Right lobe of liver (tissue), 6 donors: ENCODE measurements around the gene GOLGA6A. TPM values are rescaled to one million over a fixed set of nuclear protein-coding genes. Genes with fewer than 3 reads are reported as not detected.
"Not testable (repeated sequence)": the region's sequence is repeated elsewhere in the genome, so short reads cannot be mapped to it uniquely, and the experiment has no call there.

Experiments
- ATAC-seq, 4 donors: fragments of 200-7000 bp; cut with Tn5 transposase; one replicate each; pipeline ENCODE4 v1.9.1; 2020; ENCODE audit warnings: mild to moderate bottlenecking in 4 of 4, moderate library complexity in 4 of 4
- DNase-seq, 3 donors: peaks; one replicate each; pipeline ENCODE4 v3.0.0-alpha.2; 2020
- H3K27ac ChIP-seq, 3 donors: fragments of 200-600 bp; one replicate each; pipeline ENCODE4 v1.8.0; 2022
- H3K27me3 ChIP-seq, 2 donors: fragments of 200-600 bp; one replicate each; pipeline ENCODE4 v1.8.0; 2022
- H3K36me3 ChIP-seq, 4 donors: fragments of 200-600 bp; sonication (generic) in 1 of 4; one replicate each; pipeline versions ENCODE4 v1.5.1 to v1.8.0; 2017 to 2022; ENCODE audit warnings: control low read depth in 1 of 4
- H3K4me1 ChIP-seq, 4 donors: fragments of 200-600 bp; sonication (generic) in 1 of 4; one replicate each; pipeline versions ENCODE4 v1.5.1 to v1.8.0; 2017 to 2022; ENCODE audit warnings: control low read depth in 1 of 4
- H3K4me3 ChIP-seq, 3 donors: fragments of 200-600 bp; one replicate each; pipeline ENCODE4 v1.8.0; 2022
- H3K9me3 ChIP-seq, 4 donors: fragments of 200-600 bp; sonication (generic) in 1 of 4; one replicate each; pipeline versions ENCODE4 v1.5.1 to v1.8.0; 2017 to 2022; ENCODE audit warnings: control low read depth in 1 of 4
- WGBS: methylation state at CpG from one replicate; pipeline ENCODE4 v1.1.6; 2018; ENCODE audit warnings: low coverage, low lambda C conversion rate; ENCODE audit not compliant: insufficient coverage; ENCODE audit errors: missing lambda C conversion rate; 5-methylcytosine and 5-hydroxymethylcytosine counted together
- intact Hi-C, 2 donors: fragments of 100-400 bp; cut with DNase I; formaldehyde crosslinking; loops; one replicate each; pipeline versions ENCODE4 v1.11.2 to v1.14.1; 2022
- total RNA-seq, 6 experiments: library from RNA; depleted of rRNA in 2 of 6; stranded (reverse); fragments of >200 nt in 2 of 6; fragmentation: NEBNext Ultra II Directional in 3 of 6; extraction: Animal tissue kit (Norgen Biotek cat#: 25700) in 3 of 6; gene quantifications; one replicate each; pipeline versions ENCODE4 v1.1.0 to v1.2.4, GENCODE V29; 2016 to 2023
- TF ChIP-seq, protein P1 (sequence below), 4 donors: fragments of 200-600 bp in 3 of 4; fragments of 450-650 bp in 1 of 4; IDR thresholded peaks; one replicate each; pipeline versions ENCODE4 v1.5.1 to v1.8.0; 2016 to 2022; ENCODE audit warnings: antibody characterized with exemption in 4 of 4, mild to moderate bottlenecking in 2 of 4
- donor health status: DM: no; HTN: yes; CAD: no.
- donor health status: DM: no; HTN: no; CAD: no.
- donor health status: DM: no; HTN: no; CAD: no.
- donor health status: DM: no; HTN: yes; CAD: no.
- donor health status: DM: no; HTN: yes; CAD: no.

Gene GOLGA6A
- total RNA-seq, 6 experiments from 2014 or later: 0.35 to 1.6 (median 0.72) TPM

DNA sequence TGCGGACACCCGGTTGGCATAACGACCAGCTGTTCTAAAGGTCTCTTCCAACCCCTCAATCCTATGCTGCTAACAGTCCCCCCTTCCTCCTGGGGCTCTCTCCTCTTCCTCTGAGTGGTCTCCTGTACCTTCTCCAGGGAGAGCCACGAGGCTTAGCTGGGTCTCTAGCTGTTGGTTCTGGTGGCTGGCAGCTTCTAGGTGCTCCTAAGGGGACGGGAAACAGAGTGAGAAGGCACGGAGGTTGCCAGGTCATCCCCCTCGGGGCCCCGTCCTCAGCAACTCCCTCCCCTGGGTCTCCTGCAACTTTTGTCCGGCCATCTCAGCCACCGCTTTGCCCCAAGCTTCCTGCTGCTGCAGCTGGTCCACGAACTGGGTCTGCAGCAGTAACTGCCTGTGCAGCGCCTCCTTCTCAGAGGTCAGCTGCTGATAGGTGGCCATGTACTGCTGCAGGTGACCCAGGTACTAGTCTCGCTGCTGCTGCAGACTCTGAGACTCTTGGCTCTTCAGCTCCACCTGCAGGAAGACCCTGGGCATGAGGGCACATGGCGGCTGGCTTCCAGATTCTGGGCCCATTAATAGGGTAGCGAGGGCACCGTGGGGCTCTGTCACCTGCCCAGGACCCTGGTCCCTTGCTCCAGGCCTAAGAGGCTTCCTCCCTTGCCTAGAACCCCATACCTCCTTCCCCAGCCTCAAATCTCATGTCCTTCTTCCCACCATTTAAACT lies 9.6 kb downstream of the GOLGA6A start:
- ATAC-seq, H3K4me1 ChIP-seq, H3K9me3 ChIP-seq, H3K36me3 ChIP-seq, H3K27ac ChIP-seq, intact Hi-C loops, H3K4me3 ChIP-seq, H3K27me3 ChIP-seq: not testable (repeated sequence)
- TF ChIP-seq, protein P1, sequence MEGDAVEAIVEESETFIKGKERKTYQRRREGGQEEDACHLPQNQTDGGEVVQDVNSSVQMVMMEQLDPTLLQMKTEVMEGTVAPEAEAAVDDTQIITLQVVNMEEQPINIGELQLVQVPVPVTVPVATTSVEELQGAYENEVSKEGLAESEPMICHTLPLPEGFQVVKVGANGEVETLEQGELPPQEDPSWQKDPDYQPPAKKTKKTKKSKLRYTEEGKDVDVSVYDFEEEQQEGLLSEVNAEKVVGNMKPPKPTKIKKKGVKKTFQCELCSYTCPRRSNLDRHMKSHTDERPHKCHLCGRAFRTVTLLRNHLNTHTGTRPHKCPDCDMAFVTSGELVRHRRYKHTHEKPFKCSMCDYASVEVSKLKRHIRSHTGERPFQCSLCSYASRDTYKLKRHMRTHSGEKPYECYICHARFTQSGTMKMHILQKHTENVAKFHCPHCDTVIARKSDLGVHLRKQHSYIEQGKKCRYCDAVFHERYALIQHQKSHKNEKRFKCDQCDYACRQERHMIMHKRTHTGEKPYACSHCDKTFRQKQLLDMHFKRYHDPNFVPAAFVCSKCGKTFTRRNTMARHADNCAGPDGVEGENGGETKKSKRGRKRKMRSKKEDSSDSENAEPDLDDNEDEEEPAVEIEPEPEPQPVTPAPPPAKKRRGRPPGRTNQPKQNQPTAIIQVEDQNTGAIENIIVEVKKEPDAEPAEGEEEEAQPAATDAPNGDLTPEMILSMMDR (IDR thresholded peaks at IDR 0.05): peak in 3 of 4 donors; percentile 14 to 42 (median 40)
- 53% methylated on average over 6 of the region's 16 CpGs for WGBS
- peak in 2 of 3 donors; percentile 38 to 64 for DNase-seq

DNA sequence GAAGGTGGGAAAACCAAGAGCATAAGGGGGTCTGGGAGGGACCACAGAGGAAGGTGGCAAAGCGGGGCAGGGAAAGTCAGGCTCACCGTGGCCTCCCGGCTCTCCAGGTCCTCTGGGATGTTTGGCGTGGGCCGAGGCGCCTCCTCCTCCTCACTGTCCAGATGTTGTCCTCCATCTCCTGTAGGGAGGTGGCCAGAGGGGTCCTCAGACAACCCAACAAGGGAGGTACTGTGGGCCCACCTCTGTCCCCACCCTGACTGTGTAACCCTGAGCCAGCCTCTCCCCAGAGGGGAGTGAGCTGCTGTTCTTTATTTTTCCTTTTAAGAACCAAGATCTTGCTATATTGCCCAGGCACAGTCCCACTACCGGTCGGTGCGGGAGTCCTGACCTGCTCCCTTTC lies 10.2 kb downstream of the GOLGA6A start:
- not testable (repeated sequence) for DNase-seq

DNA sequence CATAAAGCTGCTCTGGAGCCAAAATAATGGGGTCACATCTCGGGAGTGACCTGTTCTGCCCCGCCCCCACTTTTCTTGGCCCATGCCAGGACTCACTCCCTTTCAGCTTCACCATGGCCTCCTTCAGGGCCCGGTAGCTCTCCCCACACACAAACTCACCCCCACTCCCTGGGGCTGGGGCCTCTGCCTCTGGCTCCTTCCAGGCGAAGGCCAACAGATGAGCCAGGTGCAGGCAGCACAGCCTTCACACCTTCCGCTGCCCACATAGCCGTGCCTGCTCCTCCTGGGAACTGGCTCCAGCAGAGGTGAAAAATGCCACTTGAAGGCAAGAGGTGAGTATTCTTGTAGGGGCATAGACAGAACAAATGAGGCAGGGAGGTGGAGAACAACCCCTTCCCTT lies 10.7 kb downstream of the GOLGA6A start:
- intact Hi-C loops, H3K36me3 ChIP-seq, H3K4me1 ChIP-seq, H3K4me3 ChIP-seq, ATAC-seq, H3K27me3 ChIP-seq, H3K27ac ChIP-seq, H3K9me3 ChIP-seq, DNase-seq: not testable (repeated sequence)
- 94% methylated on average over 4 of the region's 6 CpGs for WGBS

More for the DNA sequence above, 10.2 kb downstream of the GOLGA6A start:
- H3K27ac ChIP-seq, H3K9me3 ChIP-seq, H3K27me3 ChIP-seq, ATAC-seq, intact Hi-C loops, H3K4me3 ChIP-seq, H3K4me1 ChIP-seq, H3K36me3 ChIP-seq: not testable (repeated sequence)
- WGBS: no CpG with 5 or more reads among the region's 9 CpGs

DNA sequence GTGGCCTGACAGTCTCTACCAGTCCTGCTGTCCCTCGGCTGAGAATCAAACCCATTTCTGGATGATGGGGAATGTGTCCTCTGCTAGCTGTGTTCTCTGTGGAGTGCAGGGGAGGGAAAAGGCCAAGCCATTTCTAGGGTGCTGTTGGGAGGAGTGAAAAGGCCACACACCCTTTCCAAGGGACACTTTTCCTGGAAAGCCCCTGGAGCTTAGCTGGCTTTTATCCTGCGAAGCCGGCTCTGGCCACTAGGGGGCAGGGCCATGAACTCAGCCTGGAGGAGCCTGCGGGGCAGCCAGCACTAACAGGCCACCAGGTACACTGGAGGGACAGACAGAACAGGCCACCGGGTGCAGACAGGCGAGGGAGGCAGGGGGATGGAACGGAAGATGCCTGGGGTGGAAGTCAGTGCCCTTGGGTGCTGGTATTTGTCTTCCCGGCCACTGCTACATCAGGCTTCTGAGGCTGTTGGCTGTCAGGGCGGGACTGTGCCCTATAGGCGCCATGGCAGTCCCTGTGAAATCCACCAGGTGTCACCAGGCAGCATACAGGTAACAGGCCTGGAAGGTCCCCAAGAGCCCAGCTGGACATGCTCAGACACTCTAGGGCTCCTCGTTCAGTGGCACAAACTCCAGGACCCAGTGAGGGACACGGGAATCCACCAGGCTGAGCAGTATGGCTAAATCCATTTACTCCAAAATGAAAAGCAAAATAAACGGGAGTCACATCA lies 16.5 kb downstream of the GOLGA6A start:
- H3K4me1 ChIP-seq, H3K4me3 ChIP-seq, intact Hi-C loops, H3K27ac ChIP-seq, H3K27me3 ChIP-seq, H3K9me3 ChIP-seq, H3K36me3 ChIP-seq: not testable (repeated sequence)
- ATAC-seq: peak; percentile 98 to 99 (median 99)
- TF ChIP-seq, protein P1 (IDR thresholded peaks at IDR 0.05): peak; percentile 30 to 58 (median 55)
- peak; percentile 56 to 74 (median 73) for DNase-seq
- WGBS: 21% methylated on average over 3 of the region's 13 CpGs

DNA sequence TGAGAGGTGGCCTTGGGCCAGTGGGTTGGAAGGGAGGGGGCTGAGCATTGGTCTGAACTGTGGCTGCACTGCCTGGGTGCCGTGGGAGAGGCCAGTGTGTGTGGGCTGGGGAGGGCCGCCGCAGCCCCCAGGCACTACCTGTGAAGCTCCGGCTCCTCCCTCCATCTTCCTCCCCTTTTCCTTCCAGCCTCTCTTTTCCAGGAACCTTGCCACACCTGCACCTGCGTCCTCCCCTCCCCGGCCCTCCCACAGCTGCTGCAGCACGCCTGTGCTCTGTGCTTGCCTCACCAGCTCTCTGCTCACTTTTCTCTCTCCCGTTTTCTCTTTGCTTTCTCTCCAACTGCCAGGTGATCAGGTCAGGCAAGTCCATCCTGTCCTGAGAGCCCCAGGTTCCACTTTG lies 17.5 kb downstream of the GOLGA6A start:
- H3K27ac ChIP-seq, H3K9me3 ChIP-seq, H3K27me3 ChIP-seq, H3K4me3 ChIP-seq, ATAC-seq, H3K36me3 ChIP-seq, H3K4me1 ChIP-seq, intact Hi-C loops: not testable (repeated sequence)
- 59% methylated on average over 4 of the region's 8 CpGs for WGBS
- peak in 1 of 3 donors; percentile 48 for DNase-seq

DNA sequence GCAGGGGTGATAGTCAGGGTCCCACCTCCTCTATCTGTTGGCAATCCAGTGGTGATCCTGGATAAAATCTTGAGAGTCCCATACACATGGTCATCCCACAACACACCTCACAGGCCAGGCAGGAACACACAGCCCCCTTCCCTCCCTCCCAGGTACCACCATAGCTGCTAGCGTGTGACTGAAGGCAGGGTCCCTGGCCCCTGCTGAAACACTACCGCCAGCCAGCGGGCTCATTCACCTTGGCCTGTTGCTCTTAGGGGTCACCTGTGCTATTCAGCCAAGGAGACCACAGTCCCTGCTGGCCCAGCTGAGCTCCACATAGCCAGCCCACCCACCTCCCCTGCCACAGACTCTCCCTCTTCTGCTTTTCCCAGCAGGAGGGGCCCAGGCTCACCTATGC lies 18.2 kb downstream of the GOLGA6A start:
- H3K27me3 ChIP-seq, intact Hi-C loops, H3K27ac ChIP-seq, H3K36me3 ChIP-seq, H3K9me3 ChIP-seq, H3K4me3 ChIP-seq, ATAC-seq, H3K4me1 ChIP-seq: not testable (repeated sequence)
- peak in 1 of 3 donors; percentile 26 for DNase-seq
- WGBS: no CpG with 5 or more reads among the region's 3 CpGs

DNA sequence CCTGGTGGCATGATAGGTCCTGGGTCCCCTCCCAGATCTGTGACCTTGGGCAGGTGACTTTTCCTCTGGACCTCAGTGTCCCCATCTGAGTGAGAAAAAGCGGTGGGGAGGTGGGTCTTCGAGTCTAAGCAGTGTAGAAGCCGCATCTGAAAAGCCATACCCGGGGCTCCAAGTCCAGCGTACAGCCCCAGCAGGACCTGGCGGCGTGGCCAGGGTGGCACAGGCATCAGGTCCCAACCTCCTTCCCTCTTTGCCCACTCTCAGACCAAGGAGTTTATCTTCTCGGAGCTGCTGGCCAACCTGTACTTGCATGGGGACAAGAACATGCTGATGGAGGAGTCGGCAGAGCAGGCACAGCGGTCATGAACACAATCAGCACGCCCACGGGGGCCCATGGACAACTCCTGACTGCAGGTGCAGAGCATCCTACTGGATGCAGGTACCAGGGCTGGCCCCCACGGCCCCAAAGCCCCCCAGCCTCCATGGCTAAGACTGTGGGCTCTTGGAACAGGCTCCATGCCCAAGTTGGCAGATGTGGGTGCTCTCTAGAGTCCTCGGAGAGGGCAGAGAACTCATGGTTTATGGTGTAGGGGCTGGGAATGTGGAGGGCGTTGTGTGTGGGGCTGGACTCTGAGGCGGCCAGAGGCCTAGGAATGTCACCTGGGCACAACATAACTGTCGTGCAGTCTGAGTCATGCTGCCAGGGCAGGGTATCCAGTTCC lies 18.8 kb downstream of the GOLGA6A start:
- peak in 1 of 3 donors; percentile 35 for DNase-seq
- H3K9me3 ChIP-seq, H3K27ac ChIP-seq, H3K4me3 ChIP-seq, ATAC-seq, H3K36me3 ChIP-seq, H3K4me1 ChIP-seq, intact Hi-C loops, H3K27me3 ChIP-seq: not testable (repeated sequence)
- WGBS: no CpG with 5 or more reads among the region's 17 CpGs
